ELR (cell line): ENCODE measurements around the gene ABCA4.
"Not testable (repeated sequence)": the region's sequence is repeated elsewhere in the genome, so short reads cannot be mapped to it uniquely, and the experiment has no call there.

Experiments
- DNase-seq: peaks from one replicate; pipeline ENCODE4 v3.0.0-alpha.2; 2015; ENCODE audit warnings: low read depth

ABCA4 gene

DNA sequence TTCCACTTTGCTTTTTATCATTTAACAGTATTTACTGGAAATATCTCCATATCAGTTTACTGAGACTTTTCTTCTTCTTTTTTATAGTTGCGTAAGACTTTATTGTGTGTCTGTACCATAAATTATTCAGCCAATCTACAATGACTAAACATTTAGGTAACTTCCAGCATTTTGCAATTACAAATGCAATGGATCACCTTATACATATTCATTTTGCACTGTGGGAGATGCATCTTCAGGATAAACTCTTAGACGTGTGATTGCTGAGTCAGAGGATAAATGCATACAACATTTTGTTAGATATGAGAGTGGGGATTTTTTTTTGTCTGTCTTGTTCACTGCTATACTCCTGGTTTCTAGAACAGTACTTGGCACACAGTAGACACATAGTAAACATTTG, 116.0 kb downstream of the ABCA4 start:
- peak; percentile 60 for DNase-seq

GRCh38 chr1:94002046-94002787, 118.7 kb downstream of the ABCA4 start:
- no peak for DNase-seq

- no peak for DNase-seq
Observed at GRCh38 chr1:94001397-94002045, 119.4 kb downstream of the ABCA4 start.

DNA sequence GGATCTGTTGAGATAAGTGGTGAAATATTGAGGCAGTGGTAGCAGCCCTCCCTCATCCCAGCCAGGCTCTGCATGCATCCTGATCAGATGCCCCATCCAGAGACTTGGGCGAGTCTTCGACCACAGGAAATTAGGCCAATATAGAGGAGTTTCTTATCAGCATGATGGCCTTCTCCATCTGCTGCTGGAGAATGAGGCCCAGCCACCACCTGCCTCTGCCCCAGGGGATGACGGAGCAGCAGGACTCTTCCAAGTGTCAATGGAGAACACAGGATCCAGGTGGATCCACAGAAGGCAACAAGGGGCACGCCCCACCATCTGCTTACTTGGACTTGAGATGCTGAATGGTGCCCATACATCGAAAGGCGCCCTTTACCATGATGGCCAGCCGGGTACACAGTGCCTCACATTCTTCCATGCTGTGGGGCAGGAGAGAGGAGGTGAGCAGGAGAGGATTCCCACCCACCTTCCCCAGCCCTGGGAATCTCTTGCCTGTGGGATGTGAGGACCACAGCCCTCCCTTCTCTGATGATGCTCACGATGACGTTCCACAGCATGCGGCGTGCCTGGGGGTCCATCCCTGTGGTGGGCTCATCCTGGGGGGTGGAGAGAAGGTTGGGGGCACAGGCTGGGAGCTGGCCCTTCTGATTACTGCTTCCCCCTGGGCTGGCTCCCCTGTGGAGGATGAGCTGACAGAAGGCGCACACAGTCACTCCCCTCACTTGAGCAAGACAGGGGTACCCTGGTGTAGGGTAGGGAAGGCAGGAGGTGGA, 120.3 kb downstream of the ABCA4 start:
- no peak for DNase-seq

GRCh38 chr1:93999840-94000415, 121.0 kb downstream of the ABCA4 start:
- no peak for DNase-seq

GRCh38 chr1:93998532-93998931, 122.4 kb downstream of the ABCA4 start:
- DNase-seq, result not testable (repeated sequence)

DNA sequence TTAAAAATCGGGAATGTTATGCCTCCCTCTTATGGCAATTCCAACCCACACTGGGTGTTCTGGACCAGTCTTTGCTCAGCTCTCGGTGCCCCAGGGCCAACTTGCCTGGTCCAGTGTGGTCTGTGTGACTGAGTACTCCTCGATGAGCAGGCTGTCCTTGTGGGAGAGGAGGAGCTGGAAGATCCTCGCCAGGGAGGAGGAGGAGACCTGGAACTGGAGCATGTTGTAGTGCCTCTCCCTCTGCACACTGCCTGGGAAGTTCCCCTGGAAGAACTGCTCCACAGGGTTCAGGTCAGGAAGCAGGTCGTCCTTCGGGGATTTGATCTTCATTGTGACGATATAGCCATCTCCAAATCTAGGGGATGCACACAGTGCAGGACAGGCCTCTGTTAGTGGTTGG, 123.2 kb downstream of the ABCA4 start:
- no peak for DNase-seq

- no peak for DNase-seq
Observed at GRCh38 chr1:93995837-93996536, 125.0 kb downstream of the ABCA4 start.

DNA sequence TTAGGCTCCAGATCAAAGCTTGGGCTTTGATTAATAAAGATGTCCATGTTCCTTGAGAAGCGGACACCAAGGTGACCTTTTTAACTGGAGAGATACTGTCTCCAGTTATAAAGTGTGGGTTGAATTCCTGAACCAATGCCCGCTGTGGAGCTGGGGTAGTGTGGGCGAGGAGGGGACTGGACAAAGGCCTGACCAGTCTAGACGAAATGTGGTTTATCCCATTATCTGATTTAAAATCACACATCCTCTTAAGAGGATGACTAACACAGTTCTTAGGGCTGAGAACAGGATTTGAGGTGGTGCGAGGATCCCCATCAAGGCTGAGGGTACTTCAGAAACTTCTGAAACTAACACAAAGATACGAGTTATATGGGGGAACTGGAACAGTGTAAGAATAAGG, 127.2 kb downstream of the ABCA4 start:
- peak; percentile 35 for DNase-seq

DNA sequence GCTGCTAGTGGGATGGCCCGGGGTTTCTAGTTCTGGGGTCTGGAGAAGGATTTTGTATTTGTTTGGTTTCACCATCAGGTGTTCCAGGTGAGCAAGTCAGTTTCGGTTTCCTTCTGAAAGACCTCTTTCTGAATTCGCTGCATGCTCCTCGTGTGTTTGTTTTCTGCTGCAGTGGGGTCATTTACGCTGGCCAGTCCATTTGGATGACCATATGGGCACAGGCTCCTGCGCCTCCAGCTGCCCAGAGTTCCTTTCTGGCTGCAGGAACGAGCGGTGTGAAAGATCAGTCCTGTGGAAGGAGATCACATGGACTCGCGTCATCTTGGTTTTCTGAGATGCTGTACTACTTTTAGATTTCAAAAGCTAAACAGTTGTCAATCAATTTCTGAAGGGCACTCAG, 128.0 kb downstream of the ABCA4 start:
- DNase-seq, result no peak

- DNase-seq, result no peak
Observed at GRCh38 chr1:93992190-93992589, 128.8 kb downstream of the ABCA4 start.

DNA sequence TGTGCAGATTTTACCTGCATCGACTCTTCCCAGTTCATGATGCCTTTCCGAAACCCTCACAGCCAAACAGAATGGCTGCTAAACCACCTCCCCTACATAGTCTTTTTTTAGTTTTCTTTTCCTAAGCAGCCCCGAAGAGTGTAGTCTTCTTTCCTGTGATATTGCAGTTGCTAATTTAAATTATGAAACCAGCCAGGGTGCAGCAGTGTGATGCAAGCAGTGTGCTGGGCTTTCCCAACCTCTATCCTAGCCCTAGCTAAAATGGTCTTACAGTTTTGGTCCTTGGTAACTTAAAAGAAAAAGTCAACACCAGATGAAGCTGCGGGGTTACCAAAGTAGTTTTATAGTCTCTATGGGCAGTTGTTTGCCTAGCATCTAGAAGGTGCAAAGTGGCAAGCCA, 129.7 kb downstream of the ABCA4 start:
- DNase-seq, result no peak

- not testable (repeated sequence) for DNase-seq
Observed at GRCh38 chr1:93990477-93990876, 130.5 kb downstream of the ABCA4 start.

GRCh38 chr1:93990010-93990409, 130.9 kb downstream of the ABCA4 start:
- no peak for DNase-seq

DNA sequence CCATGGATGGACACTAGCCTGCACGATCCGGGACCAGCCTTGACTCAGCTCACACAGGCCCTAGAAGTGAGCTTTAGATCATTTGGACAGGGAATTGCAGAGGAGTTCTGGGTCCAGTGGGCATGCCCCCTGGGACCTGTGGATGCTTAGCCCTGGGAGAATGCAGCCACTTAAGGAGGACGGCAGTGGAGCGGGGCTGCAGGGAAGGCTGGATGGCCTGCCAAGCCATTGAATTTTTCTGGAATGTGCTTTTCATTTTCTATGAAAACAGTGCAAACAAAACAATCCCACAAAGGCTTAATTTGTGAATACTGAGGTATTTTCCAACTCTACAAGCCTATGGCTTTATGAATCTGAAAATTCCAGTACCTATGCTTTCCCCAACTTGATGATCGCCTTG, 131.3 kb downstream of the ABCA4 start:
- DNase-seq, result no peak

DNA sequence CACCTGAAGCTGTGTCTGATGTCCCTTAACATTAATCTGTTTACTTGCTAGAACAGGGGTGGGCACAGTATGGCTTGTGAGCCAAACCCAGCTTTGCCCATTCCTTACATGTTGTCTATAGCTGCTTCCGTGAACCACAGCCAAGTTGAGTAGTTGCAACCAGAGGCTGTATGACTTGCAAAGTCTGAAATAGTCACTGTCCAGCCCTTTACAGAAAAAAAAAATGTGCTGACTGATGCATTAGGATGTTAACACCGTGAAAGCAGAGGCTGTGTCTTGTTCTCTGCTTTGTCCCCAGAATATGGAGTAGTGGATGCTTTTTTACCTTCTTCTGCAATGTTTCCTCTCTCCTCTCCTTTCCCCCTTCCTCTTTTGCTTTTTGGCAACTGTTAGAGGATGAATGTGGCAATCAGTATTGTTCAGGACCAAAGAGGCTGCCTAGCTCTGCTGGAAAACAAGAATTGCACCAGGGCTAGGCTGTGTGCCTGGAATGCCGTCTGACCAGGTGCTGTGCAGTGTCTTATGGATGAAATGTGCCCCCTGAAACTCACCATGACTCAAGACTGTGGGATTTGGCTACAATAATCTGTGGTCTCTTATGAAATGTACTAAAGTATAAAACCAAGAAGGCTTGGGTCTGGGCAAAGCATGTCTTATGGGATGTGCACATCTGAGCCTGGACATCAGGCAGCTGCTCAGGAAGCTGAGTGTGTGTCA, 132.2 kb downstream of the ABCA4 start:
- DNase-seq, result peak; percentile 77

DNA sequence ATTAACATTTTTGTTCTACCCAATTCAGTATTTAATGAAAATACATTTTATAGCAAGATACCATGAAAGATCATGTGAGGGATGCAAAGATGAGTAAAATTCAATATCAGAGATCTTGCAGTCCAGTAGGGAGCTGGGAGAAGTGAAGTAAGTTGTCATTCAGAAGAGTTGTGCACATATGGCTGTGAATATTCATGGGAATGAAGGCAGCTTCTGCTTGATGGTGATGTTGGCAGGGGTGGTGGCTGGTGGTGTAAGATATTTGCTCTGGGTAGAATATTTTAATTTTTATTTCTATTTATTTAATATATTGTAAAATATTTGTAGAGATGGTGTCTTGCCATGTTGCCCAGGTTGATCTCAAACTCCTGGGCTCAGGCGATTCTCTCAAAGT, 139.7 kb downstream of the ABCA4 start:
- no peak for DNase-seq

GRCh38 chr1:93980320-93981273, 140.4 kb downstream of the ABCA4 start:
- DNase-seq, result peak; percentile 41

DNA sequence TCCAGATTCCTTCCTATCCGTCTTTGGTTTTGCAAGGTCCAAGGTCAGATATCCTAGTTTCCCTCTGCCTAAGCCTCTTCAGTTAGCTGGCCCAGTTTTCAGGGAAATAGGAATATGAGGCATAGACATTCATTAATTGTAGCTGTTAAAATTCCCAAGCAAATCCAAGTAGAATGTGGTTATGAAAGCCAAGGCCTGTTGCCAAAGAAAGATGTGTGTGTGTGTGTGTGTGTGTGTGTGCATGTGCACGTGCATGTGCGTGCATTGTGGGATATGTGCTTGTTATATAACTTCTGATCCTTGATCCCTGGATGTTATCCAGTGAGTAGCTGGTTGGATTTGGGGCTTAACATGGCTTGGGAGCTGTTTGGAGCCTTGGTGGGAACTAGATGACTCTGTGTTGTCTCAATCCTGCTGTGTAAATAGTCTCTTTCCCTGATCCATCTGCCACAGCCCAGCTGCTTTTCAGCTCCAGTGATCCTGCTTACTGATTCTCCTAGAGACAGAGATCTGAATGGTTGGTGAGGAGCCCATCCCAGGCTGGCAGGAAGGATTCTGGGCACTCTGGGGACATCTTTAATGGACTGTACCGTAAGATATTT, 141.1 kb downstream of the ABCA4 start:
- DNase-seq, result no peak
